HG03460 (cell line): ENCODE data around the gene UGP2.
"Not testable (repeated sequence)": the region's sequence is repeated elsewhere in the genome, so short reads cannot be mapped to it uniquely, and the experiment has no call there.

Source experiments
- ATAC-seq: cut with Tn5 transposase; IDR thresholded peaks from one replicate; pipeline ENCODE4 v1.9.1; 2021; ENCODE audit not compliant: unreplicated experiment

Gene UGP2

GRCh38 chr2:63840081-63840784 lies 1.5 kb upstream of the UGP2 start:
- ATAC-seq: peak; percentile 34

GRCh38 chr2:63840785-63841253 lies 877 bp upstream of the UGP2 start:
- ATAC-seq: peak; percentile 87

DNA sequence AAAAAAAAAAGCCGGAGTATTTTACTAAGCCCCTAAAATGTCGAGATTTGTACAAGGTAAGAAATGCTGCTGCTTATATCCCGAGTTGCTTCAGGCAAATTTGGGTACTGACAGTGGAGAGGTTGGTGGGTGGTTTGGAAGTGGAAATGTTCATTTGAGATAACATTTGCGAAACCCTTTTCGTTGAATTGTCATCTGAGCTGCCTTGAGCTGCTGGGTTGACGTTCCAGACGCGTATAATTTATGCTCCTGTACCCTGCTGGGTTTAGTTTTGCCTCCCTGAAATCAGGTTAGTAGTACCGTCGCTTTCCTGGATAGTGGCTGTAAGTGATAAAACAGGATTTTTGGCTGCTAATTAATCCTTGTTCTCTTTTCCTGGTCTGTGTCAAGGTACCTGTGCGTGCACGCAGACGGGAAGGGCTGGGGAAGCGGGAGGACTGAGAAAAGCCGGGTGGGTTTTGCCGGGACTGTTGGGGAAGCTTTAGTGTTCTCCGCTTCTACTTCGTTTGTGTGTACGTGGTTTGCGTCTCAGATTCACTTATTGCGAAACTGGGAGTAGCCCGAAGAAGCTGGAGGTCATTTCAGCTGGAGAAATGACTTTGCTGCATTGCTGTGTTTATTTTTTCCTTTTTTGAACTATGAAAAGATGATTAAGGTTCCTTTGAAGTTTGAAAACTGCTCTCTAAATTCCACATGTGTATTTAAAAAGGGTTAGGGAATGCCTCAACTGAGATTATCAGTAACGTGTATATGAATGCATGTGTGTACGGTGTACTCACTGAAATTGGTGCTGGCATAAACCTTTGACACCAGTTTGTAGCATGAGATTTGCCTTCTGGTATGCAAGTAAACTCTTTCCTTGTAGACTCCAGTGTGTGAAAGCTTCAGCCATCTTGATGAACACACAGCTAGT lies 709 bp downstream of the UGP2 start:
- ATAC-seq: no peak

DNA sequence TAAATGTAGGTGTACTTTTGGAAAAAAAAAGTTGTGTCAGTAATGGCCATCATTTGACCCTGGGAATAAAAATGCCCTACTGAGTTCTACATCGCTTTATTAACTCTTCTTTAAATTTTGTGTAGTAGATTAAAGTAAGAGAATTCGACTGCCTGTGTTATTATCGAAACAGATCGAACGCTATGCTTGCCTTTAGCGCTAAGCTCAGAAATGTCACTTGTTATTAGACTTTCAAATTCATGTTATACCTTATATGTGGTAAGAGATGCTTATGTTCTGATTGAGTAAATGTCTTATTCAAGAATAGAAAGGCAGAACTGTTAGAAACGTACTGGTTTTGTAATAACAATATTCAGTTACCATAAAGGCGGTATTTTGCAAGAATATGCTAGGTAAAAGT lies 1.4 kb downstream of the UGP2 start:
- ATAC-seq: no peak

DNA sequence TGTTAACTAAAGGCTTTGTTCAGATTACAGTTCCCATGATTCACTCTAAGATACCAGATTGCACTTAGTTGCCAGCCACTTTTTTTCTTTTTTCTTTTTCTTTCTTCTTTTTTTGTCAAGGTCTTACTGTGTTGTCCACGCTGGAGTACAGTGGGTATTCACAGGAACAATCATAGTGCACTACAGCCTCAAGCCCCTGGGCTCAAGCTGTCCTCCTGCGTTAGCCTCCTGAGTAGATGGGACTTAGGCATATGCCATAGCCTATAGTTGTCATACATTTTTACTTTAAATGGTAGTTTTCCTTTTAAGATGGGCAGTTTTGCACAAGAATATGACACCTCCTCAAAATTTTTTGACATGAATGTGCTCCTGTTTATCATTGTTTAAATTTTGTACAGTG lies 2.1 kb downstream of the UGP2 start:
- no peak for ATAC-seq

- no peak for ATAC-seq
Measured at GRCh38 chr2:63844616-63845015, 2.9 kb downstream of the UGP2 start.

- no peak for ATAC-seq
Measured at GRCh38 chr2:63845866-63846265, 4.2 kb downstream of the UGP2 start.

- no peak for ATAC-seq
Measured at GRCh38 chr2:63846487-63846886, 4.8 kb downstream of the UGP2 start.

DNA sequence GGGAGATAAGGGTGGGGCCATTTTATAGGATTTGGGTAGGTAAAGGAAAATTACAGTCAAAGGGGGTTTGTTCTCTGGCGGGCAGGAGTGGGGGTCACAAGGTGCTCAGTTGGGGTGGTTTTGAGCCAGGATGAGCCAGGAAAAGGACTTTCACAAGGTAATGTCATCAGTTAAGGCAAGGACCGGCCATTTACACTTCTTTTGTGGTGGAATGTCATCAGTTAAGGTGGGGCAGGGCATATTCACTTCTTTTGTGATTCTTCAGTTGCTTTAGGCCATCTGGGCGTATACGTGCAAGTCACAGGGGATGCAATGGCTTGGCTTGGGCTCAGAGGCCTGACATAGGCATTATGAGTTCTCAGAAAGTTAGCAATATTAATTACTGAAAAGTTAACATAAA lies 5.9 kb downstream of the UGP2 start:
- not testable (repeated sequence) for ATAC-seq

- no peak for ATAC-seq
Measured at GRCh38 chr2:63849381-63850203, 7.9 kb downstream of the UGP2 start.

DNA sequence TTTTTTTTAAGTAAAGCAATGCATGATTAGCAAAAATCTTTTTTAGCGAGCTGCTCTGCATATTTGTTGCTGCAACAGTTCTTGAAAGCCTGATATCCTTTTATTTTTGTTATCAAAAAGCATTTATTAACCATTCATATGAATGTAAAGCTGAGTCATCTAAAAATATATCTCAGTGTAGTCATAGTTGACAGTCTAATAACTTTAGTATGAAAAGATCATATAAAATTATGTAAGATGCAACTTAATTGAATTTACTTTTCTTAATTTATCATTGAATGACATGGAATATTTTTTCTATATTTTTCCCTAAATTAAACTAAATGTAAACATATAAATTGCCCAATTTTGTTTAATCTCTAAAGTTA lies 8.5 kb downstream of the UGP2 start:
- no peak for ATAC-seq

- ATAC-seq: no peak
Measured at GRCh38 chr2:63850649-63851048, 9.0 kb downstream of the UGP2 start.

GRCh38 chr2:63851691-63852311 lies 10.1 kb downstream of the UGP2 start:
- ATAC-seq: no peak

GRCh38 chr2:63853527-63854310 lies 12.0 kb downstream of the UGP2 start:
- ATAC-seq: no peak

DNA sequence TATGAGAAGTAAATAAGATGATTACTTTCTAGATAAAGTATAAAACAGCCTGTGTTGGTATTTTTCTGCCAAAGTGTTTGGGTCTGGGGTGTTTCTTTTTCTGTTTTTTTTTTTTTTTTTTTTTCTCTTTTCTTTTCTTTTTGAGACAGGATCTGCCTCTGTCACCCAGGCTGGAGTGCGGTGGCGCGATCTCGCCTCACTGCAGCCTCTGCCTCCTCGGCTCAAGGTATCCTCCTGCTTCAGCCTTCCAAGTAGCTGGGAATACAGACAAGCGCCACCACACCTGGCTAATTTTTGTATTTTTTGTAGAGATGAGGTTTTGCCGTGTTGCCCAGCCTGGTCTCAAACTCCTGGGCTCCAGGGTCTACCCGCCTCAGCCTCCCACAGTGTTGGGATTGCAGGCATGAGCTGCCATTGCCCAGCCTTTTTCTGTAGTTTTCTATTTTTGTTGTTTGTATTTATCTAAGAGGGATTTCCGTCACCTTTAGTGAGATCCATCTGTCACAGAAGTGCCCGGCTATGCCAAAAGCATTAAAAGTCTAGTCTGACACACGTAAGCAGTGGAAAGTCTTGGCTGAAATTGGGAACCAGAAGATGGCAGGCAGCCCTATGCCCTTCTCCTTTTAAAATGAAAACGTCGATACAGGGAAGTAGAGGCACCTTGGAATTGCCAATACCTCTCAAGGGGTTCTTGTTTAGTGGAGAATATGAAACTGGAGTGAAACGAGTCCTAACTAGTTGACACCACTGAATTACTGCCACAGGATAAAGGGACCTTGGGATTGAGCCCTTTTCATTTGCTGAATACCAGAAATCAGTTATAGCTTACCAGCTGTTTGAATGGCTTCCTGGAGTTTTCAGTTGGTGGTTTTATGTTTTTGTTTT lies 14.0 kb downstream of the UGP2 start:
- no peak for ATAC-seq

DNA sequence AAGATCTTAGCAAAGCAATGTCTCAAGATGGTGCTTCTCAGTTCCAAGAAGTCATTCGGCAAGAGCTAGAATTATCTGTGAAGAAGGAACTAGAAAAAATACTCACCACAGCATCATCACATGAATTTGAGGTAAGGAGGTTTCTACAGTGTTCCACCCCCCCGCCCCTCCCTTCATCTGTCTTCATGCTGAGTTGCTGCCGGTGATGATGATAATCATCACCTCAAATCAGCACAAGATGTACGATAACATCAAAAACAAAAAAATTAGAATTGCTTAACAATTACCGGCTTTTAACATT lies 14.6 kb downstream of the UGP2 start:
- ATAC-seq: no peak

- no peak for ATAC-seq
Measured at GRCh38 chr2:63858291-63858690, 16.6 kb downstream of the UGP2 start.

GRCh38 chr2:63861220-63861822 lies 19.6 kb downstream of the UGP2 start:
- peak; percentile 64 for ATAC-seq

DNA sequence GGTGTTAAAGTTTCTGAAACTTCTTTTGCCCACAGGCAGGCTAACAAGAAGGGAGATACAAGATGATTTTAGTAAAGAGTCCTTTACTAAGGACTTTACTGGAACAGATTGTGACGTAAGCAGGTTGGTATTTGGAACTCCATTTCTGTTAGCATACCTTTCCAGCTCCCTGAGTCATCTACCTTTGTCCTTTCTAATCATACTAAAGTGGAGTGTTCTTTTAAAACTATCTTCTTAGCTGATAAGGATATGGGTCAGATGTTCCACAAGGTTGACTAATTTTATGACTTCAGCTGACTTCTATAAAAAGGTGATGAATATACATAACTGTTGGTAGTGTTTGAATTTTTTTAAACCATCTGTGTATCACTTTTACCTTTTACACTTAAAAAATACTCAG lies 21.1 kb downstream of the UGP2 start:
- no peak for ATAC-seq
